ENCODE measurements around the gene NDUFB8.

Gene NDUFB8

DNA sequence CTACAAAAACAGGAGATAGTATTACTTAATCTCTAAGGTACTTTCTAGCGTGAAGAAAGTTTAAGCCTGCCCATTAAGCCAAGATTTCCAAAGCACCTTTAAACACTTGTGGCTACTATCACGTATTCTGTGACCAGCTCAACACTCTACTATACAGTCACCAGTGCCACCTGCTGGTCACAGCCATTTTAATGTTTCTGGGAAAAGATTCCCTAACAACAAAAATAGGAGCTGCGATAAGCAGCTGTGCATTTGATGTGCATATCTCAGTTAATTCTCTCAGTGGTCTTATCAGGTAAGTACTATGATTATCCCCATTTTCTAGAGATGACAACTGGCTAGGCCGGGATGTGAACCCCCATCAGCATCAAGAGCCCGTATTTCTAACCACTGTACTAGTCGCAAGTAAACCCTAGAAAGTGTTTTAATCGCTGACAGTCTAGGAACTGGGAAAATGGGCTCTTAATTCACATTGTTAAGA lies 10.9 kb downstream of the NDUFB8 start:
- H3K79me2 ChIP-seq (ENCODE audit: control insufficient read depth, insufficient read depth, low read length), result no peaks in the 10 kb centered on the region
- peaks cover 5% of the 10 kb centered on the region for H3K27me3 ChIP-seq (ENCODE audit: insufficient read depth, low read length, poor library complexity)
- H3K4me2 ChIP-seq (ENCODE audit: low read length), result peak overlapping the region; percentile 80
- no peaks in the 10 kb centered on the region for H3K4me1 ChIP-seq (ENCODE audit: control insufficient read depth, low read depth, low read length)
- no peak overlapping the region for H2AK5ac ChIP-seq (ENCODE audit: low read length)
- H3K9ac ChIP-seq (ENCODE audit: low read length), result no peak overlapping the region
- peak; percentile 70 for DNase-seq
- no peak overlapping the region for H3K4ac ChIP-seq (ENCODE audit: low read depth, low read length)
- H3K4me3 ChIP-seq (ENCODE audit: low read length), result no peak overlapping the region
- no CpG with 5 or more reads among the region's 7 CpGs for WGBS (ENCODE audit: extremely low coverage, insufficient coverage, low lambda C conversion rate)
- H4K8ac ChIP-seq (ENCODE audit: low read depth, low read length), result no peak overlapping the region
- no peak overlapping the region for H3K18ac ChIP-seq (ENCODE audit: low read length)
- no peak overlapping the region for H3K23ac ChIP-seq (ENCODE audit: low read length)
- H2BK15ac ChIP-seq (replicated peaks; ENCODE audit: low read depth), result no peak overlapping the region
- H3K27ac ChIP-seq (ENCODE audit: low read depth, low read length), result no peak overlapping the region
- H3K56ac ChIP-seq (ENCODE audit: low read length), result no peak overlapping the region
- H2BK5ac ChIP-seq (ENCODE audit: low read length), result no peak overlapping the region
- H2BK120ac ChIP-seq (ENCODE audit: low read depth, low read length), result no peak overlapping the region
- no peaks in the 10 kb centered on the region for H3K36me3 ChIP-seq (ENCODE audit: control insufficient read depth, insufficient read depth, low read length)
- no peaks in the 10 kb centered on the region for H3K79me1 ChIP-seq (ENCODE audit: low read length)
- no peak overlapping the region for H4K5ac ChIP-seq (ENCODE audit: low read length)

DNA sequence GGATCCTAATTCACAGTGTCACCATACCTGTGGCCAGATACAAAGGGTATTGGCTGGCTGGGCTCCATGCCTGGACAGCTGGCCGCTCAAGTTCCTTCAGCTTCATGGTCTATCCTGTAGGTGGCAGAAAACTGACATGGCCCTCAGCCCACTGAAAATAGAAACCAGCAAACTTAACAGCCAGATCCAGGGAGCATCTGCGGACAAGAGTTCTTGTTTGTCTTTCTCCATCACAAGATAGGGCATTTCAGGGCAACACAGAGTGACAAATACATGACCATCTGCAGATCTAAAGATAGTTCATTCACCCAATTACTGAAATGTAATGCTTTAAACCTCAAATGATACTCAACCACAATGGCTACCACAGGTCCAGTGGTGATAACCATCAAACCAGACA lies 12.8 kb downstream of the NDUFB8 start:
- Histone ChIP-seq H2BK15ac (replicated peaks; ENCODE audit: low read depth) (no peak overlapping the region), H3K4me3 (ENCODE audit: low read length) (no peak overlapping the region), H3K56ac (ENCODE audit: low read length) (no peak overlapping the region), H2BK5ac (ENCODE audit: low read length) (no peak overlapping the region), H3K9ac (ENCODE audit: low read length) (no peak overlapping the region), H4K8ac (ENCODE audit: low read depth, low read length) (no peak overlapping the region), H3K4me1 (ENCODE audit: control insufficient read depth, low read depth, low read length) (no peaks in the 10 kb centered on the region), H2AK5ac (ENCODE audit: low read length) (no peak overlapping the region), H3K4me2 (ENCODE audit: low read length) (no peak overlapping the region), H3K79me1 (ENCODE audit: low read length) (no peaks in the 10 kb centered on the region), H2BK120ac (ENCODE audit: low read depth, low read length) (no peak overlapping the region), H4K5ac (ENCODE audit: low read length) (no peak overlapping the region), H3K18ac (ENCODE audit: low read length) (no peak overlapping the region), H3K27ac (ENCODE audit: low read depth, low read length) (no peak overlapping the region), H3K36me3 (ENCODE audit: control insufficient read depth, insufficient read depth, low read length) (no peaks in the 10 kb centered on the region), H3K79me2 (ENCODE audit: control insufficient read depth, insufficient read depth, low read length) (no peaks in the 10 kb centered on the region), H3K23ac (ENCODE audit: low read length) (no peak overlapping the region), H3K27me3 (ENCODE audit: insufficient read depth, low read length, poor library complexity) (peaks cover 5% of the 10 kb centered on the region), H3K4ac (ENCODE audit: low read depth, low read length) (no peak overlapping the region)
- no CpG with 5 or more reads among the region's 2 CpGs for WGBS (ENCODE audit: extremely low coverage, insufficient coverage, low lambda C conversion rate)
- DNase-seq, result peak; percentile 42

DNA sequence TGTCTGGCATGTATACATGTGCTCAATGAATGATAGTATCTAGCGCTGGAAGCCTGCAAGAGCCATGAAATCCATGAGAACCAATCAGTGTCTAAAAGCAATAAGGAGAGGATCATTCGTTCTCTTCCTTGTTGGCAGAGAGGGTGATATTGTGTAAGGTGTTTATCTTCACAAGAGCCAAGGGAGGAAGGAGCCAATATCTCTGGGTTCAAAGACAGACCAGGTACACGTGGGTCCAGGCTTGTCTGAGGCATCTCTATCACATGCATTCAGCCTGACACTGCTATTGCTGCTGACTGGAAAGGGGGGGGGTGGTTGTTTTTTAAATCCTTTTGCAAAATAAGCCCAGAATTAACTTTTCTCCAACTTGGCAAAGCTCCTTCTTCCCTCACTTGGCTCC lies 14.1 kb downstream of the NDUFB8 start:
- Histone ChIP-seq H2BK5ac (ENCODE audit: low read length) (no peak overlapping the region), H3K4ac (ENCODE audit: low read depth, low read length) (no peak overlapping the region), H3K18ac (ENCODE audit: low read length) (no peak overlapping the region), H2BK15ac (replicated peaks; ENCODE audit: low read depth) (no peak overlapping the region), H3K4me2 (ENCODE audit: low read length) (no peak overlapping the region), H3K4me1 (ENCODE audit: control insufficient read depth, low read depth, low read length) (no peaks in the 10 kb centered on the region), H3K56ac (ENCODE audit: low read length) (no peak overlapping the region), H2BK120ac (ENCODE audit: low read depth, low read length) (no peak overlapping the region), H3K79me1 (ENCODE audit: low read length) (no peaks in the 10 kb centered on the region), H2AK5ac (ENCODE audit: low read length) (no peak overlapping the region), H4K8ac (ENCODE audit: low read depth, low read length) (no peak overlapping the region), H3K27me3 (ENCODE audit: insufficient read depth, low read length, poor library complexity) (peaks cover 5% of the 10 kb centered on the region), H3K27ac (ENCODE audit: low read depth, low read length) (no peak overlapping the region), H4K5ac (ENCODE audit: low read length) (no peak overlapping the region), H3K36me3 (ENCODE audit: control insufficient read depth, insufficient read depth, low read length) (no peaks in the 10 kb centered on the region), H3K4me3 (ENCODE audit: low read length) (no peak overlapping the region), H3K79me2 (ENCODE audit: control insufficient read depth, insufficient read depth, low read length) (no peaks in the 10 kb centered on the region), H3K9ac (ENCODE audit: low read length) (no peak overlapping the region), H3K23ac (ENCODE audit: low read length) (no peak overlapping the region)
- WGBS (ENCODE audit: extremely low coverage, insufficient coverage, low lambda C conversion rate), result no CpG with 5 or more reads among the region's 3 CpGs
- DNase-seq, result no peak

DNA sequence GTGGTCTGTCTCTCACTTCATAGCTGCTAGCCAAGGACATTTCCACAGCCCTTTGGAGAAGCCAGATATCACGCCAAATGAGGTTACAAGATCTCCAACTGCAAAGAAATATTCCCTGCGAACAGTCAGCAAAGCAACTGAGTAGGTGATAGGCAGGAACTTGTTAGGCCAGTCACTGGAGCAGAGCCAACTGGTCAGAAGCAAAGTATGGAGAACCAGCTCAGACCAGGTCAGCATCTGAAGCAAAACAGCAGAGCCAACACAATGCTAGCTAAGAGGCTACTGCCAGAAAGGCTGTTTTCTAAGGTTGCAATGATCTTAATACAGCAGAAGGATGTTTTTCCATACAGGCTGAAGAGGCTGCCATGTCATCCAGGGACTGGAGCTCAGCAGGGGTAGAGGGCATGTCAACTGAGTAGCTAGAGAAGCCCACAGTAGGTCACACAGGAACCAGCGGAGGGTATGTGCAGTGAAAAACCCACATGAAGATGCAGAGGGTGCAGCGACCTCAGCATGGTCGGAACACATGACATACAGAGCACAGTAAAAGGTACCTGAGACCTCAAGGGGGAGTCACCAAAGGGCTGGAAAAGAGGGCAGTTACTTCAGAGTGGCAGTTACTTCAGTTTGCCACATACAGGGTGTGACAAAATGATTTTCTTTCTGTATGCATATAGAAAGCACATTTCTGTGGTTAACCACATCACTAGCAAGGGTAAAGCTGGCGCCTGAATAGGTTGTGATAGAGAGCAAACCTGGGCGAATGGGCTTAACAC lies 18.9 kb downstream of the NDUFB8 start:
- Histone ChIP-seq H4K8ac (ENCODE audit: low read depth, low read length) (no peak overlapping the region), H3K23ac (ENCODE audit: low read length) (no peak overlapping the region), H3K56ac (ENCODE audit: low read length) (no peak overlapping the region), H2BK120ac (ENCODE audit: low read depth, low read length) (no peak overlapping the region), H2BK15ac (replicated peaks; ENCODE audit: low read depth) (no peak overlapping the region), H3K4me2 (ENCODE audit: low read length) (no peak overlapping the region), H2AK5ac (ENCODE audit: low read length) (no peak overlapping the region), H3K9ac (ENCODE audit: low read length) (no peak overlapping the region), H3K79me2 (ENCODE audit: control insufficient read depth, insufficient read depth, low read length) (no peaks in the 10 kb centered on the region), H3K36me3 (ENCODE audit: control insufficient read depth, insufficient read depth, low read length) (no peaks in the 10 kb centered on the region), H3K4me3 (ENCODE audit: low read length) (no peak overlapping the region), H3K79me1 (ENCODE audit: low read length) (no peaks in the 10 kb centered on the region), H3K4me1 (ENCODE audit: control insufficient read depth, low read depth, low read length) (no peaks in the 10 kb centered on the region), H3K18ac (ENCODE audit: low read length) (no peak overlapping the region), H3K4ac (ENCODE audit: low read depth, low read length) (no peak overlapping the region), H2BK5ac (ENCODE audit: low read length) (no peak overlapping the region), H3K27ac (ENCODE audit: low read depth, low read length) (no peak overlapping the region), H4K5ac (ENCODE audit: low read length) (no peak overlapping the region), H3K27me3 (ENCODE audit: insufficient read depth, low read length, poor library complexity) (no peaks in the 10 kb centered on the region)
- DNase-seq, result no peak
- WGBS (ENCODE audit: extremely low coverage, insufficient coverage, low lambda C conversion rate), result no CpG with 5 or more reads among the region's 7 CpGs

DNA sequence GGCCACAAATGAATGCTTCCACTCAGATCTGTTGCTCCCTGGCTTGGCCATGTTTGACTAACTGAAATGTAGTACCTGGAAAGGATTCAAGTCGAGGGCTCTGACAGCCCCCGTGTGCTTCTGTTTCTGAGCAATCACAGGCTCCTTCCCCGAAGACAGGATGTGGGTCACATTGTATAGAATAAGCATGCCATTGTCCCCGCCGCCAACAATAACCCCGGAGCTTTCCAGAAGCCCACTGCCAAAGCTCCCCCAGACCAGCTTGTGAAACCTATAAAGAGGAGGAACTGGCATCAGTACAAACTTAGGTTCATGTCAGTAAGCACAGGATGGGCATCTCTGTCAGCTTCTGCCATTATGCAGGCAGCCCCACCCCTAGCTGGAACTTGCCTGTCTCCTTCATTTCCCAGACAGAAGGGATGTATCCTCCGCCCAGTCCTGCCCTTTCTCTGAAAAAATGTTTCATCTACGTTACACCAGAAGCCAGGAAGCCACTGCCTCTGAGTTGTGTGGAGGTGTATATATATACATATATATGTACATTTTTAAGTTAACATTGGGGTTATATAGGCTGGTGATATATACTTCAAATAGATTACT lies 20.3 kb downstream of the NDUFB8 start:
- Histone ChIP-seq H3K79me1 (ENCODE audit: low read length) (no peaks in the 10 kb centered on the region), H3K79me2 (ENCODE audit: control insufficient read depth, insufficient read depth, low read length) (no peaks in the 10 kb centered on the region), H4K5ac (ENCODE audit: low read length) (no peak overlapping the region), H2AK5ac (ENCODE audit: low read length) (no peak overlapping the region), H3K23ac (ENCODE audit: low read length) (no peak overlapping the region), H3K56ac (ENCODE audit: low read length) (no peak overlapping the region), H3K4me2 (ENCODE audit: low read length) (no peak overlapping the region), H2BK15ac (replicated peaks; ENCODE audit: low read depth) (no peak overlapping the region), H3K36me3 (ENCODE audit: control insufficient read depth, insufficient read depth, low read length) (no peaks in the 10 kb centered on the region), H3K18ac (ENCODE audit: low read length) (no peak overlapping the region), H3K4me3 (ENCODE audit: low read length) (no peak overlapping the region), H3K27me3 (ENCODE audit: insufficient read depth, low read length, poor library complexity) (no peaks in the 10 kb centered on the region), H3K9ac (ENCODE audit: low read length) (no peak overlapping the region), H2BK120ac (ENCODE audit: low read depth, low read length) (no peak overlapping the region), H3K4ac (ENCODE audit: low read depth, low read length) (no peak overlapping the region), H4K8ac (ENCODE audit: low read depth, low read length) (no peak overlapping the region), H2BK5ac (ENCODE audit: low read length) (no peak overlapping the region), H3K27ac (ENCODE audit: low read depth, low read length) (no peak overlapping the region), H3K4me1 (ENCODE audit: control insufficient read depth, low read depth, low read length) (no peaks in the 10 kb centered on the region)
- WGBS (ENCODE audit: extremely low coverage, insufficient coverage, low lambda C conversion rate), result no CpG with 5 or more reads among the region's 8 CpGs
- DNase-seq, result no peak
